ENCODE data around the gene IL6. TPM values are rescaled to one million over a fixed set of nuclear protein-coding genes. Genes with fewer than 3 reads are reported as not detected.

Gene IL6
- total and polyA plus RNA-seq, 10 donors: 1.8 to 11.8 (median 4.1) TPM

DNA sequence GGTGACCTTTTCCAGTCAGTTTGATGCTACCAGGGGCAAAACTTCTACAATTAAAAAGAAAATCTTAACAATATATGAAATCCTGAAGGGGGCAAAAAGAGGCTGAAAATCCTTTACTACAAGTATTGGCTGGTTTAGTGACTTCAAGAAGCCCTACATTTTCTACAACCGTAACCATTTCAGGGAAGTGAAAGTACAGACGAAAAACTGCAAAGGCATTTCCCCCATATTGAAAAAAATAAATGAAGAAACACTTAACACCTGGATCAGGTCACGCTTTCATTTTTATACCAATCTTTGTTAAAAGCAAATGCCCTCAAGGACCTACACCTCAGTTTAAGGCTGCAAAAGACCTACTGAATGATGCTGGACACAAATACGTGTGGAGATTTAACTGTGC lies 38.6 kb downstream of the IL6 start:
- intact Hi-C loops (cut with DNase I; ENCODE audit: low total_unique reads): no loop called here
- H3K27me3 ChIP-seq (replicated peaks in 1 of 7): peaks cover 0 to 7% (median 0%) of the 10 kb centered on the region in 7 donors
- no peak overlapping the region for H3K27ac ChIP-seq
- no peaks in the 10 kb centered on the region for H3K36me3 ChIP-seq
- TF ChIP-seq POLR2A (IDR thresholded peaks at IDR 0.05) (no peak), POLR2AphosphoS5 (IDR thresholded peaks at IDR 0.05) (no peak)
- TF ChIP-seq, protein P1, sequence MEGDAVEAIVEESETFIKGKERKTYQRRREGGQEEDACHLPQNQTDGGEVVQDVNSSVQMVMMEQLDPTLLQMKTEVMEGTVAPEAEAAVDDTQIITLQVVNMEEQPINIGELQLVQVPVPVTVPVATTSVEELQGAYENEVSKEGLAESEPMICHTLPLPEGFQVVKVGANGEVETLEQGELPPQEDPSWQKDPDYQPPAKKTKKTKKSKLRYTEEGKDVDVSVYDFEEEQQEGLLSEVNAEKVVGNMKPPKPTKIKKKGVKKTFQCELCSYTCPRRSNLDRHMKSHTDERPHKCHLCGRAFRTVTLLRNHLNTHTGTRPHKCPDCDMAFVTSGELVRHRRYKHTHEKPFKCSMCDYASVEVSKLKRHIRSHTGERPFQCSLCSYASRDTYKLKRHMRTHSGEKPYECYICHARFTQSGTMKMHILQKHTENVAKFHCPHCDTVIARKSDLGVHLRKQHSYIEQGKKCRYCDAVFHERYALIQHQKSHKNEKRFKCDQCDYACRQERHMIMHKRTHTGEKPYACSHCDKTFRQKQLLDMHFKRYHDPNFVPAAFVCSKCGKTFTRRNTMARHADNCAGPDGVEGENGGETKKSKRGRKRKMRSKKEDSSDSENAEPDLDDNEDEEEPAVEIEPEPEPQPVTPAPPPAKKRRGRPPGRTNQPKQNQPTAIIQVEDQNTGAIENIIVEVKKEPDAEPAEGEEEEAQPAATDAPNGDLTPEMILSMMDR (IDR thresholded peaks at IDR 0.05 in 8 of 11, conservative IDR thresholded peaks at IDR 0.05 in 3 of 11): no peak
- H3K9me3 ChIP-seq: peaks cover 0 to 4% (median 3%) of the 10 kb centered on the region in 8 donors
- DNase-seq: no peak
- 47 to 61% (median 54%) methylated on average over 4 of the region's 4 CpGs for WGBS, 5 donors
- H3K4me1 ChIP-seq: no peaks in the 10 kb centered on the region
- no peak overlapping the region for H3K4me3 ChIP-seq

DNA sequence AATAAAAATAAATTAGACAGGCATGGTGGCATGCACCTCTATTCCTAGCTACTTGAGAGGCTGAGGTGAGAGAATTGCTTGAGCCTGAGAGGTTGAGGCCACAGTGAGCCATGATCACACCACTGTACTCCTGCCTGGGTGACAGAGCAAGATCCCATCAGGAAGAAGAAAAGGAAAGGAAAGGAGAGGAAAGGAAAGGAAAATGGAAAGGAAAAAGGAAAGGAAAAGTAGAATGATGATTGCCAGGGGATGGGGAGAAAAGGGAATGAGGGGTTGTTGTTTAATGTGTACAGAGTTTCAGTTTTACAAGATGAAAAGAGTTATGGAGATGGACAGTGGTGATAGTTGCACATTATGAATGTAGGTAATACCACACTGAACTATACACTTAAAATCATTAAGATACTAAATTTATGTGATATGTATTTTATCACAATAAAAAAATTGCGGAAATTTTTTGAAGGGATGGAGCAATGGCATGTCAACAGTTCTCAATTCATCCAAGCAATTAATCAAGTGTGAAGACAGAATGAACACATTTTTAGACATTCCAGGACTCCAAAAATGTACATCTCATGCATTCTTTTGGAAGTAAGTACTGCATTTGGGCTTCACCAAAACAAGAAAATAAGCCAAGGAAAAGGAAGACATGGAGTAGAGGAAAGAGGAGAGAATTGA lies 44.3 kb downstream of the IL6 start:
- H3K27ac ChIP-seq: no peak overlapping the region
- no peak for DNase-seq
- no peak overlapping the region for H3K4me3 ChIP-seq
- intact Hi-C loops (cut with DNase I; ENCODE audit: low total_unique reads): no loop called here
- H3K27me3 ChIP-seq (replicated peaks in 1 of 7): no peaks in the 10 kb centered on the region
- no peak for TF ChIP-seq POLR2A (IDR thresholded peaks at IDR 0.05)
- TF ChIP-seq, protein P1 (IDR thresholded peaks at IDR 0.05 in 8 of 11, conservative IDR thresholded peaks at IDR 0.05 in 3 of 11): no peak
- TF ChIP-seq POLR2AphosphoS5 (IDR thresholded peaks at IDR 0.05): no peak
- H3K36me3 ChIP-seq: no peaks in the 10 kb centered on the region
- 88 to 98% (median 92%) methylated on average over 1 of the region's 1 CpG for WGBS, 5 donors
- no peaks in the 10 kb centered on the region for H3K9me3 ChIP-seq
- no peaks in the 10 kb centered on the region for H3K4me1 ChIP-seq

DNA sequence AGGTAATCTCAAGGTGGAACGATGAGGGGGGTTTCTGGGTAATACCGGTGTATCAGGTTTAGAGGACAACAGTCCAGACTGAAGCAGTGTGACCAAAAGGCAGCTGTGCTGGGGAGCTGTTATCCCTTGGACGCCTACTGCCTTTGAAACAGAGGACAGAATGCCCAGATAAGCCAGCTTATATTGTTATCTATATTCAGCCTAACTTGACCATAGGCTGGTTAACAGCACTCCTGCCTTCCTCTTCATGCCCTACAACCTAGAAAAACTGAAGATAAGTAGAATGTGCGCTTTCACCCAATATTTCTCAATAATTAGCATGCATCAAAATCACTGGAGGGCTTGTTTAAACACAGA lies 44.9 kb downstream of the IL6 start:
- Histone ChIP-seq H3K27me3 (replicated peaks in 1 of 7) (no peaks in the 10 kb centered on the region), H3K27ac (no peak overlapping the region), H3K4me1 (no peaks in the 10 kb centered on the region), H3K4me3 (no peak overlapping the region), H3K9me3 (no peaks in the 10 kb centered on the region), H3K36me3 (no peaks in the 10 kb centered on the region)
- 58 to 94% (median 89%) methylated on average over 4 of the region's 4 CpGs for WGBS, 5 donors
- no peak for DNase-seq
- TF ChIP-seq POLR2AphosphoS5 (IDR thresholded peaks at IDR 0.05) (no peak), POLR2A (IDR thresholded peaks at IDR 0.05) (no peak)
- TF ChIP-seq, protein P1 (IDR thresholded peaks at IDR 0.05 in 8 of 11, conservative IDR thresholded peaks at IDR 0.05 in 3 of 11): no peak
- intact Hi-C loops (cut with DNase I; ENCODE audit: low total_unique reads): no loop called here

DNA sequence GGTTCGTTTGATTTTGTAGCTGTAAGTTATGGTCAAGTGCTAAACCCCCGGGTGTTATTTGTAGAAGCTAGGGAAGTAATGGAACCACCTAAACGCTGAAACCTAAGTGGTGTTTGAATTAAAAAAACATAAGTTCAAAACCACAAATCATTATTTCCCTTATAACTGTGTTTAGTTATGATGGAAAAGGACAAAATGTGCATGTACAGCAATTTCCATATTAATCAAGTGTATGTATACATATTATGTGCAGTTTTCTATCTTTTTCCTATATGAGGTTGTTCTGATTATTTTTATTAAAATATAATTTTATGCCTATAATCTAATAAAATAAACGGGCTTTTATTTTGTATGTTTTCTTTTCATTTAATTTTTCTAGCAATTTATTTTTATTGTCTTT lies 45.9 kb downstream of the IL6 start:
- intact Hi-C loops (cut with DNase I; ENCODE audit: low total_unique reads): no loop called here
- Histone ChIP-seq H3K27ac (no peak overlapping the region), H3K9me3 (no peaks in the 10 kb centered on the region), H3K4me1 (no peaks in the 10 kb centered on the region), H3K36me3 (no peaks in the 10 kb centered on the region), H3K4me3 (no peak overlapping the region), H3K27me3 (replicated peaks in 1 of 7) (no peaks in the 10 kb centered on the region)
- DNase-seq: no peak
- 65 to 75% (median 70%) methylated on average over 4 of the region's 4 CpGs for WGBS, 5 donors
- TF ChIP-seq POLR2AphosphoS5 (IDR thresholded peaks at IDR 0.05): no peak
- TF ChIP-seq, protein P1 (IDR thresholded peaks at IDR 0.05 in 8 of 11, conservative IDR thresholded peaks at IDR 0.05 in 3 of 11): no peak
- TF ChIP-seq POLR2A (IDR thresholded peaks at IDR 0.05): no peak

Measured in spleen (tissue), 11 donors.